GM19452 (cell line): ENCODE data around the gene MRPL41.
"Not testable (repeated sequence)": the region's sequence is repeated elsewhere in the genome, so short reads cannot be mapped to it uniquely, and the experiment has no call there.

Source experiments
- ATAC-seq: cut with Tn5 transposase; IDR thresholded peaks from one replicate; pipeline ENCODE4 v1.9.1; 2021; ENCODE audit not compliant: unreplicated experiment

MRPL41 gene

GRCh38 chr9:137550958-137551263 is 768 bp upstream of the MRPL41 start:
- ATAC-seq = not testable (repeated sequence)

- peak; percentile 27 for ATAC-seq
Measured at GRCh38 chr9:137552022-137552768, 516 bp downstream of the MRPL41 start.

- not testable (repeated sequence) for ATAC-seq
Measured at GRCh38 chr9:137553654-137554053, 2.0 kb downstream of the MRPL41 start.

GRCh38 chr9:137554349-137554748 is 2.7 kb downstream of the MRPL41 start:
- no peak for ATAC-seq

- no peak for ATAC-seq
Measured at GRCh38 chr9:137555179-137555578, 3.5 kb downstream of the MRPL41 start.

GRCh38 chr9:137556069-137556838 is 4.6 kb downstream of the MRPL41 start:
- ATAC-seq = no peak

- no peak for ATAC-seq
Measured at GRCh38 chr9:137558127-137558526, 6.4 kb downstream of the MRPL41 start.

GRCh38 chr9:137564134-137564533 is 12.5 kb downstream of the MRPL41 start:
- ATAC-seq = no peak

- ATAC-seq = no peak
Measured at GRCh38 chr9:137564817-137565411, 13.2 kb downstream of the MRPL41 start.

GRCh38 chr9:137568445-137568844 is 16.8 kb downstream of the MRPL41 start:
- ATAC-seq = not testable (repeated sequence)

GRCh38 chr9:137569609-137570203 is 18.0 kb downstream of the MRPL41 start:
- ATAC-seq = no peak

GRCh38 chr9:137570566-137570965 is 18.9 kb downstream of the MRPL41 start:
- no peak for ATAC-seq

- ATAC-seq = no peak
Measured at GRCh38 chr9:137574192-137574591, 22.5 kb downstream of the MRPL41 start.

GRCh38 chr9:137575364-137575715 is 23.7 kb downstream of the MRPL41 start:
- no peak for ATAC-seq

GRCh38 chr9:137575716-137576411 is 24.2 kb downstream of the MRPL41 start:
- no peak for ATAC-seq

- peak; percentile 84 for ATAC-seq
Measured at GRCh38 chr9:137578518-137579258, 27.0 kb downstream of the MRPL41 start, which contains the start of gene DPH7. Gene DPH7 (minus strand): TSS chr9:137578925. CDS start chr9:137578777, 148 bp downstream.

GRCh38 chr9:137579259-137579604 is 27.6 kb downstream of the MRPL41 start:
- no peak for ATAC-seq

- no peak for ATAC-seq
Measured at GRCh38 chr9:137580209-137580953, 28.7 kb downstream of the MRPL41 start.

- no peak for ATAC-seq
Measured at GRCh38 chr9:137580954-137581322, 29.3 kb downstream of the MRPL41 start.
